ENCODE results near the gene HOXA2. TPM values are rescaled to one million over a fixed set of nuclear protein-coding genes. Genes with fewer than 3 reads are reported as not detected.

Gene HOXA2
- total and polyA plus RNA-seq, 12 donors, result 0.41 to 5.7 (median 1.2) TPM; not detected in 1

GRCh38 chr7:27149842-27150567, 47.5 kb upstream of the HOXA2 start:
- no peak for TF ChIP-seq POLR2A (IDR thresholded peaks at IDR 0.05)
- TF ChIP-seq CTCF (IDR thresholded peaks at IDR 0.05), result peak in 1 of 6 experiments; percentile 13
- Histone ChIP-seq H3K4me3 (peak overlapping the region in 3 of 4 donors; percentile 27 to 63 (median 51)), H3K4me1 (replicated peaks in 1 of 2) (peaks cover 6 to 33% of the 10 kb centered on the region in 2 donors), H3K36me3 (replicated peaks in 1 of 2) (peaks cover 0 to 5% of the 10 kb centered on the region in 2 donors), H3K27me3 (no peaks in the 10 kb centered on the region), H3K9me3 (replicated peaks in 1 of 3) (no peaks in the 10 kb centered on the region), H3K27ac (peak overlapping the region; percentile 66 to 99 (median 93))
- intact Hi-C loops (cut with DNase I), result no loop called here
- 15 to 32% (median 18%) methylated on average over 6 to 13 of the region's 13 CpGs for WGBS, 4 donors
- DNase-seq, result peak in 5 of 7 donors; percentile 50 to 76 (median 61)

GRCh38 chr7:27148756-27149641, 46.5 kb upstream of the HOXA2 start:
- WGBS, 4 donors, result 12 to 27% (median 13%) methylated on average over 13 to 30 of the region's 30 CpGs
- no peaks in the 10 kb centered on the region for H3K27me3 ChIP-seq
- no peaks in the 10 kb centered on the region for H3K9me3 ChIP-seq (replicated peaks in 1 of 3)
- intact Hi-C loops (cut with DNase I), result no loop called here
- H3K36me3 ChIP-seq (replicated peaks in 1 of 2), result peaks cover 0 to 12% of the 10 kb centered on the region in 2 donors
- H3K27ac ChIP-seq, result peak overlapping the region; percentile 70 to 99 (median 92)
- peaks cover 7 to 27% of the 10 kb centered on the region in 2 donors for H3K4me1 ChIP-seq (replicated peaks in 1 of 2)
- peak overlapping the region in 3 of 4 donors; percentile 13 to 63 (median 38) for H3K4me3 ChIP-seq
- peak; percentile 10 to 44 for TF ChIP-seq POLR2A (IDR thresholded peaks at IDR 0.05)
- TF ChIP-seq CTCF (IDR thresholded peaks at IDR 0.05), result no peak
- peak; percentile 58 to 82 (median 75) for DNase-seq

GRCh38 chr7:27148031-27148755, 45.7 kb upstream of the HOXA2 start:
- DNase-seq, result peak; percentile 49 to 78 (median 62)
- H3K27me3 ChIP-seq, result no peaks in the 10 kb centered on the region
- peak overlapping the region in 2 of 4 donors; percentile 38 to 63 for H3K4me3 ChIP-seq
- intact Hi-C loops (cut with DNase I), result no loop called here
- 6 to 13% (median 8%) methylated on average over 13 to 28 of the region's 28 CpGs for WGBS, 4 donors
- TF ChIP-seq CTCF (IDR thresholded peaks at IDR 0.05) (no peak), POLR2A (IDR thresholded peaks at IDR 0.05) (peak; percentile 20 to 25)
- H3K36me3 ChIP-seq (replicated peaks in 1 of 2), result peaks cover 0 to 12% of the 10 kb centered on the region in 2 donors
- H3K4me1 ChIP-seq (replicated peaks in 1 of 2), result peaks cover 9 to 27% of the 10 kb centered on the region in 2 donors
- peak overlapping the region; percentile 70 to 99 (median 92) for H3K27ac ChIP-seq
- no peaks in the 10 kb centered on the region for H3K9me3 ChIP-seq (replicated peaks in 1 of 3)

Measured in adrenal gland (tissue), 12 donors.